Mammary epithelial cell (primary cell): ENCODE measurements around the gene GPC5.

Experiments
- CTCF ChIP-seq, 2 donors: IDR thresholded peaks in 1 of 2; conservative IDR thresholded peaks in 1 of 2; 2 replicates each; pipeline ENCODE4 v1.5.1; 2011 to 2012; ENCODE audit warnings: inconsistent platforms in 2 of 2, low read length in 2 of 2, mild to moderate bottlenecking in 2 of 2, control low read depth in 1 of 2, low read depth in 1 of 2; ENCODE audit not compliant: insufficient read depth in 1 of 2; ENCODE audit errors: extremely low read depth in 1 of 2
- EZH2 ChIP-seq: IDR thresholded peaks from 2 replicates; pipeline ENCODE4 v1.6.1; 2012; ENCODE audit warnings: low read length, inconsistent platforms, borderline replicate concordance

- TF ChIP-seq CTCF (conservative IDR thresholded peaks at IDR 0.05 in 1 of 2, IDR thresholded peaks at IDR 0.05 in 1 of 2; ENCODE audit: extremely low read depth in 1 of 2, insufficient read depth in 1 of 2, low read depth in 1 of 2, low read length in 2 of 2), result no peak
- TF ChIP-seq EZH2, result no peak
Measured at GRCh38 chr13:91383836-91384235, 14.6 kb upstream of the GPC5 start.
